Left lung (tissue), 10 donors: ENCODE results near the gene SAXO1. TPM values are rescaled to one million over a fixed set of nuclear protein-coding genes. Genes with fewer than 3 reads are reported as not detected.
A peak's percentile ranks its signal among the peaks of the same experiment; 100 is the strongest.

Source experiments
- ATAC-seq: fragments of 200-7000 bp; cut with Tn5 transposase; one replicate; pipeline ENCODE4 v1.9.1; 2020; ENCODE audit warnings: moderate library complexity
- DNase-seq, 4 donors: peaks; one replicate each; pipeline ENCODE4 v3.0.0-alpha.2; 2013 to 2020
- H3K27ac ChIP-seq, 2 donors: fragments of 200-600 bp; sonication (generic) in 1 of 2; one replicate each; pipeline versions ENCODE4 v1.5.0 to v1.8.0; 2020 to 2021
- H3K27me3 ChIP-seq, 2 donors: fragments of 200-600 bp; sonication (generic) in 1 of 2; one replicate each; pipeline versions ENCODE4 v1.5.0 to v1.8.0; 2020 to 2021
- H3K36me3 ChIP-seq, 2 donors: fragments of 200-600 bp; sonication (generic) in 1 of 2; one replicate each; pipeline versions ENCODE4 v1.5.0 to v1.8.0; 2020 to 2021
- H3K4me1 ChIP-seq, 2 donors: fragments of 200-600 bp; one replicate each; pipeline ENCODE4 v1.8.0; 2021
- H3K4me3 ChIP-seq, 2 donors: fragments of 200-600 bp; sonication (generic) in 1 of 2; one replicate each; pipeline versions ENCODE4 v1.5.0 to v1.8.0; 2020 to 2021; ENCODE audit warnings: mild to moderate bottlenecking in 1 of 2
- H3K9me3 ChIP-seq, 2 donors: fragments of 200-600 bp; sonication (generic) in 1 of 2; one replicate each; pipeline versions ENCODE4 v1.5.0 to v1.8.0; 2020 to 2021
- CTCF ChIP-seq, 2 donors: fragments of 200-600 bp; sonication (generic) in 1 of 2; IDR thresholded peaks; one replicate each; pipeline versions ENCODE4 v1.5.0 to v1.8.0; 2021; ENCODE audit warnings: antibody characterized with exemption in 2 of 2
- intact Hi-C, 2 donors: fragments of 100-400 bp; cut with DNase I; formaldehyde crosslinking; loops; one replicate each; pipeline versions ENCODE4 v1.11.2 to v1.14.2; 2022
- polyA plus RNA-seq, 6 donors: library from polyadenylated mRNA; unstranded; fragments of 120-200 nt; gene quantifications; one replicate each; pipeline ENCODE4 v1.2.1, GENCODE V29; 2013; ENCODE audit not compliant: insufficient read length in 6 of 6
- total RNA-seq, 2 donors: library from RNA; stranded (reverse); fragmentation: NEBNext Ultra II Directional; extraction: Animal tissue kit (Norgen Biotek cat#: 25700); gene quantifications; one replicate each; pipeline ENCODE4 v1.2.1, GENCODE V29; 2021
- donor health status: DM: no; HTN: yes; CAD: no.
- donor health status: DM: no; HTN: no; CAD: no.

SAXO1 gene
- total and polyA plus RNA-seq, 8 donors: 0.14 to 0.30 (median 0.18) TPM; not detected in 2

DNA sequence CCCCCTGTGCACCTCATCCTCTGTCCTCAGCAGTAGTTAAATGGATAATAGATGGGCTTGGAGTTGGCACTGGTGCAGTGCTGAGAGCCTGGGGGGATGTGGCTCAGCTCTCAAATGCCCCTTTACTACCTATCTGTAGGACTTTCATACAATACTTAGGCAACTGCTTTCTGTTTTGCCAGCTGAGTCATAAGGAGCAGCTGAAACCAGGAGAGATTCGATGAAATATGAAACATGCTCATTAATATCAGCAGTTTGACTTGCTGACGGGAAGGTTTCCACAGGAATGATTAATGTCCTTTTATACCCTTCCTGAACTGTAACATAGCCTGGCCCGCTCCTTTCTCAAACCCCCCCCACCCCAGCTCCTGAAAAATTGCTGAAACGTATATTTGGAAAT lies 142.6 kb downstream of the SAXO1 start:
- H3K27ac ChIP-seq: no peak overlapping the region
- intact Hi-C loops: no loop called here
- TF ChIP-seq CTCF (IDR thresholded peaks at IDR 0.05): no peak
- peaks cover 0 to 1% of the 10 kb centered on the region in 2 donors for H3K9me3 ChIP-seq
- no peaks in the 10 kb centered on the region for H3K27me3 ChIP-seq
- H3K36me3 ChIP-seq: no peaks in the 10 kb centered on the region
- H3K4me1 ChIP-seq: no peaks in the 10 kb centered on the region
- ATAC-seq (no peak), DNase-seq (no peak)
- no peak overlapping the region for H3K4me3 ChIP-seq

GRCh38 chr9:18889550-18889949 lies 143.5 kb downstream of the SAXO1 start:
- no peaks in the 10 kb centered on the region for H3K36me3 ChIP-seq
- DNase-seq: peak in 1 of 4 donors; percentile 58
- no peak for ATAC-seq
- no peak overlapping the region for H3K4me3 ChIP-seq
- H3K9me3 ChIP-seq: no peaks in the 10 kb centered on the region
- no peaks in the 10 kb centered on the region for H3K27me3 ChIP-seq
- no peaks in the 10 kb centered on the region for H3K4me1 ChIP-seq
- no peak for TF ChIP-seq CTCF (IDR thresholded peaks at IDR 0.05)
- intact Hi-C loops: no loop called here
- no peak overlapping the region for H3K27ac ChIP-seq

DNA sequence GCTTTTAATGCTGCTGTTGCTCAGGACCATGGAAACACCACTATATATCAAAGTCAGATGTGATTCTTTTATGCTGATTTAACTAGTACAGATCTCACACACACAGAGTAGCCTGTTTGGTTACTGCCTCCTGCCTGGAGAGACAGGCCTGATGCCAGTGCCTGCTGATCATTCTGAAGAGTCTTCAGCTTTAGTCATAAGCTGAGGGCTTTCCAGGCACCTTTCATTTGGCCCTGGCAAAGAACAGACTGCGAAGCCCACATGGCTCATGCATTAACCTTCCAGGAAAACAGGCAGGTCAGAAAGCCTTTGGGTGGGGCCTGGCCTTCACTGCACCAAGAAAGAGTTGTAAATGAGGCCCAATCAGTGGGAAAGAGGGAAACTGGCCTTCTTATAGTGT lies 144.7 kb downstream of the SAXO1 start:
- Histone ChIP-seq H3K4me1 (no peaks in the 10 kb centered on the region), H3K36me3 (no peaks in the 10 kb centered on the region), H3K4me3 (no peak overlapping the region), H3K27ac (no peak overlapping the region), H3K9me3 (no peaks in the 10 kb centered on the region), H3K27me3 (no peaks in the 10 kb centered on the region)
- intact Hi-C loops: no loop called here
- DNase-seq (no peak), ATAC-seq (no peak)
- TF ChIP-seq CTCF (IDR thresholded peaks at IDR 0.05): no peak

DNA sequence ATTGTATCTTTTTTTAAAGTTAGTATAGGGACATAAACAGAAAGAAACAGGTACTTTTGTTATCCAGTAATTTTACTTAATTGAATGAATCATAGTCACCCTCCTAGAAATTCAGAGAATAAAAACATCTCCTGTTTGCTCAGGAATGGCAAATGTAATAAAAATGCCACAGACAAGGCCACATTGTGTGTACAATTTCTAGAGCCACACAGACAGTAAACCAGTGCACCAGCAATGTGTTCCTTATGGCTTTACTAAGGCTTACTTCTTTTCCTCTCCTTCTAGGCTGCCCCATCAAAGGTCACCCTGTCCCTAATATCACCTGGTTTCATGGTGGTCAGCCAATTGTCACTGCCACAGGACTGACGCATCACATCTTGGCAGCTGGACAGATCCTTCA lies 145.5 kb downstream of the SAXO1 start:
- intact Hi-C loops: no loop called here
- H3K27me3 ChIP-seq: no peaks in the 10 kb centered on the region
- no peak for TF ChIP-seq CTCF (IDR thresholded peaks at IDR 0.05)
- H3K4me3 ChIP-seq: no peak overlapping the region
- H3K36me3 ChIP-seq: no peaks in the 10 kb centered on the region
- no peaks in the 10 kb centered on the region for H3K4me1 ChIP-seq
- no peak for ATAC-seq
- DNase-seq: no peak
- no peak overlapping the region for H3K27ac ChIP-seq
- H3K9me3 ChIP-seq: peaks cover 0 to 2% of the 10 kb centered on the region in 2 donors

DNA sequence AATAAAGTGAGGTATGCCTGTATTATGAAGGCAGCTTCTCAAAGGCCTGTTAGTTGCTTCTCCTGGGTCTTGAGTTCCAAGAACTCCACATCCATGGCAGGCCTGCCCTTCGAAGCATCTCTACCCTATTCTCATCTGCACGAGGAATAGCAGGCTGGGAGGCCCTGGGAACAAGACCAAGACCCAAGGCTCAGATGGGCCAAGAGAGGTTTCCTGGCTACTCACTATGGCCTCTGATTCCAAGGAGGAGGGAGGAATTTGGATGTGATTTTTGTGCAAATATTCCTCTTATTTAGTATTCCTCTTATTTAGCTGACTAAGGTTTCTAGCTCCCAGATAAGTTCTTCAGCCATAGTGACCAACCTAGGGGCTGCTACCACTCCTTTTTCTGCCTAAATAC lies 151.3 kb downstream of the SAXO1 start:
- no peak for DNase-seq
- H3K4me1 ChIP-seq: no peaks in the 10 kb centered on the region
- H3K4me3 ChIP-seq: no peak overlapping the region
- TF ChIP-seq CTCF (IDR thresholded peaks at IDR 0.05): no peak
- no peak overlapping the region for H3K27ac ChIP-seq
- no peak for ATAC-seq
- intact Hi-C loops: no loop called here
- no peaks in the 10 kb centered on the region for H3K27me3 ChIP-seq
- H3K9me3 ChIP-seq: peaks cover 0 to 2% of the 10 kb centered on the region in 2 donors
- no peaks in the 10 kb centered on the region for H3K36me3 ChIP-seq
